Hematopoietic multipotent progenitor cell treated with erythropoietin and hydrocortisone succinate and interleukin-3 and kit ligand, for 17 days (in vitro differentiated cells): Measurements from ENCODE around the gene UBXN7.
"Not testable (repeated sequence)": the region's sequence is repeated elsewhere in the genome, so short reads cannot be mapped to it uniquely, and the experiment has no call there.

Source experiments
- DNase-seq: peaks from one replicate; pipeline ENCODE4 v3.0.0-alpha.2; 2015; ENCODE audit warnings: low spot score

Gene UBXN7

DNA sequence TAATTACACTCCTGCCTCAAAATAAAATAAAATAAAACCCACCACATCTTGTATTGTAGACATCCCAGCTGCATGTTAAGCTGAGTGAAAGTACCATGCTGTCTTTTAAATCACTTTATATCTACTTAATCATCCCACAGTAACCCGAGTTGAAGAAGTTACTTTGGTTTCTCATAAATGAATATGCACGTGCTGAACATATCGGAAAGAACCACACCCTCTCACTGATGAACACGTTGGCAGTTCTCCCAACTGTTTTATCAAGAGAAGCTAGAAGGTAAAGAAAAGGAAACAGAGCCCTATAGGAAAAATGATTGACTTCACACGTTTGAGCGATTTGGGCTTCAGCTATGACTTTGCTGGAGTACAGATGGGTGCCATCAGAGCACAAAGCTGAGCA, 78.1 kb downstream of the UBXN7 start:
- peak; percentile 38 for DNase-seq

DNA sequence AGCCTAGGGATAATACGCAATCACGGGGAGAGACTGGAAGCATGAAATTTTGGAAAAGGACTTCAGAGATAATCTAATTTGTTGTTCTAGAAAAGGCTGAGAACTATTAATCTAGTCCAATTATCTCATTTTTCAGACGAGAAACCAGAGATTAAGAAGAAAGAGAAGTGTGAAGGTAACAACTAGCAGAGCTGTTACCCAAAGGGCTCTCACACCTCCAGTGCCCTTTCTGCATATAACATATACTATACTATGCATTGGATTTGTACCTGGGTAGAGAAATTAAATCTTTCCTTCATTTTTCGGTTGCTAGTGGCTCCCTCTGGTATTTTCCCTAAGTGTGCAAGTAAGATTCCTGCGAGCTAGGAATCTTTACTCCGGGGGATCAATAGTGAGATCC, 80.7 kb downstream of the UBXN7 start:
- no peak for DNase-seq

DNA sequence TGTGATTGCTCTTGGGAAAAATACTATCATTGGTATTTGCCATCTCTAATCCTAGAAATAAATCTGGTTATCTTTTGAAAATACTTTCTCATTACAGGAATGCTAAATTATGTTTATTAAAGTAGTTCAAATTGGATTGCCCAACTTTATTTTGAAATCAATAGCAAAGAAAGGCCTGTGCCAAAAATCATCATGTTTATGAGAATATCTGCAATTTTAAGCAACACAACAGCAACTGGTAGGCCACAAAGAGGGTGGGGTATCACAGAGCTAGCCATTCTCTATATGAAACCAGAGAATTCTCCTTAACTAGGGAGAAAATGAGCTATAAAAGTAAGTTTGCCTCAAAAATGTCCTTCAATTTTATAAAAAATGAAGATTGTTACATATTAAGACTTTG, 82.2 kb downstream of the UBXN7 start:
- DNase-seq: no peak

DNA sequence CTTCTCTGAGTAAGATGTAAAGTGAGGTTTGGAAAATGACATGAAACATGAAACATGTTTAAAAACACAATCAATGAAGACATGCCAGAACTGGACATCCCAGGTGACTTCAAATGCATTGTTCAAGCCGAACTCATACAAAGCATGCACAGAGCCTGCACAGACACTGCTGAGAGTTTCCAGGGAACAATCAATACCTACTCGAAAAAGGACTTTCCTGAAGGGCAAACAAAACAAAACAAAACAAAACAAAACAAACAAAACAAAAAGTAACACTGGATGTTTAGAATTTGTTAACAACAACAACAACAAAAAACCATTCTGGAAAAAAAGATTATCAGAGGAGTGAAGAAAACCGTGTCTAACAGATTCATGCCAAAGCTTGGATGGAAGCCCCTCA, 83.5 kb downstream of the UBXN7 start:
- DNase-seq: no peak

DNA sequence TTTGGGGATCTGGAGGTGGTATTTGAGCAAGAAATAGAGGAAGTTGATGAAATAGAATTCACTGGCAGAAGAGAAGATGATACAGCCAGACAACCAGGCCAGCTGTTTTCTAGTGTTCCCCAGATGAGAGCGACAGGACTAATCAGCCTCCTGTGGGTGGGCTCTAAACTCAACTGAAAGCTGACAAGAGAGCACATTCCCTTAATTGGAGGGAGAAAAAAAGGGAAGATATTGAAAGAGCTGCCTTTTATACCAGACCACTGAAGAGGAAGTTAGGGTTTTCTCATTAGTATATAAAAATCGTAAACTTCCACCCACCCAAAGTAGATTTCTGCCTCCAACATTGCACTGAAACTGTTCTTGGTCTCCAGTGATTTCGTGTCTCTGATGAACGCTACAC, 87.6 kb downstream of the UBXN7 start:
- DNase-seq: no peak

DNA sequence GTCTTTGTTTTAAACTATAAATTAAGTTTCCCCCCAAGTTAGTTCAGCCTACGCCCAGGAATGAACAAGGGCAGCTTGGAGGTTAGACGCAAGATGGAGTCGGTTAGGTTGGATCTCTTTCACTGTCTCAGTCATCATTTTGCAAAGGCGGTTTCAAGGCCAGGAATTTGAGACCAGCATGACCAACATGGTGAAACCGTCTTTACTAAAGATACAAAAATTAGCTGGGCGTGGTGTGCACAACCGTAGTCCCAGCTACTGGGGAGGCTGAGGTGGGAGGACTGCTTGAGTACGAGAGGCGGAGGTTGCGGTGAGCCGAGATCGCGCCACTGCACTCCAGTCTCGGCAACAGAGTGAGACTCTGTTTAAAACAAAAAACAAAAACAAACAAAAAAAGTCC, 88.3 kb downstream of the UBXN7 start:
- not testable (repeated sequence) for DNase-seq

DNA sequence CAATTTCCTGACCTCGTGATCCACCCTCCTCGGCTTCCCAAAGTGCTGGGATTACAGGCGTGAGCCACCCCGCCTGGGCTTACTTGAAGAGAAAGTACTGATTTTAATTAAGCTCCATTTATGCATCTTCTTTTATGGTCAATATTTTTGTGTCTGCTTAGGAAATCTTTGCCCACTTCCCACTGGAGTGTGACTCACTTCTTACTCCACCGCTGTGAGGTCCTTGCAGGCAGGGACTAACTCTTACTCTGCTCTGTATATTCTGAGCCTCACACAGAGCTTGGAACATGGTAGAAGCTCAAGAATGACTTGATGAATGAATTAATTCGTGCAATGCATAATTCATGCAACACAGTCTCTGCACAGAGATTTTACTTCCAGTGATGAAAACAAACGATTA, 91.1 kb downstream of the UBXN7 start:
- no peak for DNase-seq

DNA sequence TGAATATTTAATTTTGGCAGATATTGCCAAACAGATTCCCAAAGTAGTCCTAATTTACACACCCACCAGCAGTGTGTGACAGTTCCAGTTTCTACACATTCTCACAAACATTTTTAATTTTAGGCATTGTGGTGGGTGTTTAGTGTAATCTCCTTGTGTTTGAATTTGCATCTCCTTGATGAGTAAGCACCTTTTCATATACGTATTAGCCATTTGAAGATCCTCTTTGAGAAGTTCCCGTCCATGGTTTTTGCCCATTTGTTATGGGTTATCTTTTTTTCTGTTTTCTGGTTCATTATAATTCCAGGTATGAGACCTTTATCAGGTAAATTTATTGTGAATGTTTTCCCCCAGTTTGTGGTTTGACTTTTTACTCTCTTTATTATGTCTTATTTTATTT, 91.8 kb downstream of the UBXN7 start:
- no peak for DNase-seq

DNA sequence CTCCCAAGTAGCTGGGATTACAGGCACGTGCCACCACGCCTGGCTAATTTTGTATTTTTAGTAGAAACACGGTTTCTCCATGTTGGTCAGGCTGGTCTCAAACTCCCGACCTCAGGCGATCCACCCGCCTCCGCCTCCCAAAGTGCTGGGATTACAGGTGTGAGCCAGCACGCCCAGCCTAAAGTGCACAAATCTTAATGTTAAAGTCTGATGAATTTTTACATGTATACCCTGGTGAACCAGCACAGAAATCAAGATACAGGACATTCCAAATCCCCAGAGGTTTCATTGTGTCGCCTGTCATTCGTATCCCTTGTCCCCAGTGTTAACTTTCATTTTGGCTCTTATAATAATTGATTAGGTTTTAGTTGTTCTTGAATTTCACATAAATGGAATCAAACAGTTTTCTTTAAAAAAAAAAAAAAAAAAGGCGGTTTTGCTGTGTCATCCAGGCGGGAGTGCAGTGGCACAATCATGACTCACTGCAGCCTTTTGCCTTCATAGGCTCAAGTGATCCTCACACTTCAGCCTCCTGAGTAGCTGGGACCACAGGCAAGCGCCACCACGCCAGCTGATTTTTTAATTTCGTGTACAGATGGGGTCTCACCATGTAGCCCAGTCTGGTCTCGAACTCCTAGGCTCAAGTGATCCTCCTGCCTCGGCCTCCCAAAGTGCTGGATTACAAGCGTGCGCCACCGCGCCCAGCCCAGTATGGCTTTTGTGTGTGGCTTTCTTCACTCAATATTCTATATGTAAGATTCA, 92.6 kb downstream of the UBXN7 start:
- peak; percentile 27 for DNase-seq

DNA sequence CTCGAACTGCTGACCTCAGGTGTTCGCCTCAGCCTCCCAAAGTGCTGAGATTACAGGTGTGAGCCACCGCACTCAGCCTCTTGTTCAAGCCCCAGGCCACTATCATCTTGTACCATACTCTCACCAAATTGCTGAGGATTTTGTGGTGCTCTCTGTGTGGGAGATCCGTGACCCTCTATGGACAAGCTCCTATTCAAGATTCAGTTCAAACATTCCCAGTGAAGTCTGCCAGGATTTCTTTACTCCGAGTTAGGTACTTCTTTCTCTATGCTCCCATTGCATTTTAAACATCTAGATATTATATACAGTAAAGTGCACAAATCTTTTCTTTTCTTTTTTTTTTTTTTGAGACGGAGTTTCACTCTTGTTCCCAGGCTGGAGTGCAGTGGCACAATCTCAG, 93.2 kb downstream of the UBXN7 start:
- DNase-seq: no peak

DNA sequence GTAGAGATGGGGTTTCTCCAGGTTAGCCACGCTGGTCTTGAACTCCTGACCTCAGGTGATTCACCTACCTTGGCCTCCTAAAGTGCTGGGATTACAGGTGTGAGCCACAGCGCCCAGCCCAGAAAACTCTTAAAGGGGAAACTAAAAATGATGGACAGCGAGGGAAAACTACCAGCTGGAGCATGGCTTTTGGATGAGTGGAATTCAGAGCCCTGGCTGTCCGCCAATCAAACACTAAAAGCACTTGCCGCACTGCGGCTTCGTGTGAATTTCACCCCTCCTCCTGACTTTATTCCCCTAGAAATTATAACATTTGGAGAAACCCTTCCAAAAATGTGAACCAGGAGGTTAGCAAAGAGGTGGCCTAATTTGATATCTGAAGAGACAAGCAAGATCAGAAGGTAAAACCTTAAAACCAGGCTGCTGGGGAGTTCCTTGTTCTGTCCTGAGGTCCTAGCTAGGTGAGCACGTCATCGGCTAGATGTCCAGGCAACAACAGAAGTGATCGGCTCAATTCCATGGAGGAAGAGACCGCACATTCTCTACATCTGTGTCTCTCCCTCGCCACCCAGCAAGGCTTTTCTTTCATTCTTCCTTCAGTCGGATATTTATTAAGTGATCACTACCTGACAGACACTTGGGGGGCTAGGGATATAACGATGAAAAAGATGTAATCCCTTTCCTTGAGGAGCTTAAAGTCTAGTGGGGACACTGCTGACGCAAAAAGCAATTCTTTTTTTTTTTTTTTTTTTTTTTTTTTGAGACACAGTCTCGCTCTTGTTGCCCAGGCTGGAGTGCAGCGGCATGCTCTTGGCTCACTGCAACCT, 95.7 kb downstream of the UBXN7 start:
- no peak for DNase-seq

DNA sequence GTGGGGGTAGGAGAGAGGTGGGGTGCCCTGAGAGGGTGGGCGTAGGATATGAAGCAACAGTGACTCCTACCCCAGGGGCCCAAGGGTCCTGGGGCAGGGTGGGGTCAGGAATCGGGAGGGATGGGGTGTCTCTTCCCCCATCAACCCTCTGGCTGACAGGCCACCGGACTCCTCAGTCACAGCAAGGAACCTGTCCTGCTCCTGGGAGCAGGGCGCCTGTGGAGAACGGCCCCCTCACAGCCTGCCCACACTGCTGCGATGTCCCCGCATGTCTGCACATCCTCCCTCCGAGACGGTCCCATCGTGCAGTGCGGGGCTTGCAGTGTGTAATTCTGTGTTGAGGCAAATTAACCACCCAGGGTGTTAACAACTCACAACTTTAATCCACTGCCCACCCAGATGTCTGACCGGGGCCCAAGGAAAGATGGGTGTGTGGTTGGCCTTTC, 96.7 kb downstream of the UBXN7 start:
- DNase-seq: no peak

DNA sequence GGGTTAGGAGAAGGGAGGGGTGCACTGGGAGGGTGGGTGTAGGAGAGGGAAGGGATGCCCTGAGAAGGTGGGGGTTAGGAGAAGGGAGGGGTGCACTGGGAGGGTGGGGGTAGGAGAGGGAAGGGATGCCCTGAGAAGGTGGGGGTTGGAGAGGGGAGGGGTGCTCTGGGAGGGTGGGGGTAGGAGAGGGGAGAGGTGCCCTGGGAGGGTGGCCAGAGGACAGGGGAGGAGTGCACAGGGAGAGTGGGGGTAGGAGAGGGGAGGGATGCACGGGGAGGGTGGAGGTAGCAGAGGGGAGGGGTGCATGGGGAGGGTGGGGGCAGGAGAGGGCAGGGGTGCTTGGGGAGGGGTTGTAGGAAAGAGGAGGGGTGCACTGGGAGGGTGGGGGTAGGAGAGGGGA, 97.2 kb downstream of the UBXN7 start:
- DNase-seq: no peak

DNA sequence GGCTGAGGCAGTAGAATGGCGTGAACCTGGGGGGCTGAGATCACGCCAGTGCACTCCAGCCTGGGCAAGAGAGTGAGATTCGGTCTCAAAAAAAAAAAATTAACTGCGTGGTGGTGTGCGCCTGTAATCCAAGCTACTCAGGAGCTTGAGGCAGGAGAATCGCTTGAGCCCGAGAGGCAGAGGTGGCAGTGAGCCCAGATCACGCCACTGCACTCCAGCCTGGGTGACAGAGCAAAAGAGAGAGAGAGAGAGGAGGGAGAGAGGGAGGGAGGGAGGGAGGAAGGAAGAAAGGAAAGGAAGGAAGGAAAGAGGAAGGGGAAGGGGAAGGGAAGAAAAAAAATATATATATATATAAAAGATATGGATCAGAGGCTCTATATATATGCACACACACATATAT, 100.1 kb downstream of the UBXN7 start:
- DNase-seq: no peak

DNA sequence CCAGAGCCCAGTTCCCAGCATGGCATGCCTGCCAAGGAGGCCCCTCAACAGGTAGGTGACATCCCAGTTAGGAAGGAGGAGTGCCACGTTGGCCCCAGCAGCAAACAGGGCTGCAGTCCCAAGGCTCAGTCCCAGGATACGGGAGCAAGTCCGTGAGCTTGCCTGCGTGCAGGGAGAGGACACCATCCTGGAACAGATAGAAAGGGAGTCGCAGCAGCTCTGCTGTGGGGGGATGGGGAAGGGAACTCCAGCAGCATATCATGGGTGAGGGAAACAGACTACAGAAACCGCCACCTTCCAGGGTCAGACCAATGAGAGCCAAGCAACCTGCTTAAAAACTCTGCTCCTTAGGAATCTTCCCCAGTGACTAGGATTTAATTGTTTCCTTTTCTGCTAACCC, 104.8 kb downstream of the UBXN7 start:
- no peak for DNase-seq

DNA sequence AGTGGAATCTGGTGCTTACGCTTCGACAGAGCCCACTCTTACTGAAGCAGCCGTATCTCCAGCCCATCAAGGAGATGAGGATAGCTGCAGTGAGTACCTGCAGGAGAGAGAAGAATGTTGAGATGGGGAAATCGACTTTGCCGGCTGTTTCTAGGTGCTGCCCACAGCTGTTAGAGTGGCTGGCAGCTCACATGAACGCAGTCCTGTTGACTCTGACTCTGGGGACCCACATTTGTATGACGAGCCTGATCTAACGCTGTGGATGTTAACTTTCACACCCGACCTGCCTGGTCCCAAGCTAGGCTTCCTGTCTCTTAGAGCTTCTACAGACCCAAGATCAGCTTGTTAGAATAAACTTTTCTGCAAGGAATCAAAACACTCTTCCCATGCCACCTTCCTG, 105.3 kb downstream of the UBXN7 start:
- DNase-seq: no peak

DNA sequence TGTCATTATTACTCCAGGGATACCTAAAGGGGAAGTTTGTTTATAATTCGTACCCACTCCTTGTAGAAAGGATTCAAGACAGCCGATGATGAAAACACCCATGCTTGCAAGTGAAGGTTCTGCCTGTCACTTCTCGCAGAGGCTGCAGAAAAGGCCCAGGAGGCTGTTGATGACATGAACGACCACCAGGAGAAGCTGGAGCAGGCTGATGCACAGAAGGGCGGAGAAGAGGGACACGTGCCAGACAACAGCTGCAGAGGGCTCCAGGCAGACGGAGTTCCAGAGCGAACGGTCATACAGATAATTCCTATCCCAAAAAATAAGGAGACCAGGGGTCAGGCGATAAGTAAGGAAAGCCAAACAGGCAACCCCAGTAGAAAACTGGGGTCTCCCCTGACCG, 108.5 kb downstream of the UBXN7 start:
- DNase-seq: no peak

DNA sequence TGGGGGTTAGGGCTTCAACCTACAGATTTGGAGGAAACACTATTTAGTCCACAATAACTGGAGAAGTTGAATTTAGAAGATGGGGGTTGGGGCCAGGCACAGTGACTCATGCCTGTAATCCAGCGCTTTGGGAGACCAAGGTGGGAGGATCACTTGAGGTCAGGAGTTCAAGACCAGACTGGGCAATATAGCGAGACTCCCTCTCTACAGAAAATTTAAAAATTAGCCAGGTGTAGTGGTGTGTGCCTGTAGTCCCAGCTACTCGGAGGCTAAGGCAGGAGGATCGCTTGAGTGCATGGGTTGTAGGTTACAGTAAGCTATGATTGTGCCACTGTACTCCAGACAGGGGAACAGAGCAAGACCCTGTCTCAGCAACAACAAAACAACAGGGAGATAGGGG, 109.2 kb downstream of the UBXN7 start:
- DNase-seq: no peak

DNA sequence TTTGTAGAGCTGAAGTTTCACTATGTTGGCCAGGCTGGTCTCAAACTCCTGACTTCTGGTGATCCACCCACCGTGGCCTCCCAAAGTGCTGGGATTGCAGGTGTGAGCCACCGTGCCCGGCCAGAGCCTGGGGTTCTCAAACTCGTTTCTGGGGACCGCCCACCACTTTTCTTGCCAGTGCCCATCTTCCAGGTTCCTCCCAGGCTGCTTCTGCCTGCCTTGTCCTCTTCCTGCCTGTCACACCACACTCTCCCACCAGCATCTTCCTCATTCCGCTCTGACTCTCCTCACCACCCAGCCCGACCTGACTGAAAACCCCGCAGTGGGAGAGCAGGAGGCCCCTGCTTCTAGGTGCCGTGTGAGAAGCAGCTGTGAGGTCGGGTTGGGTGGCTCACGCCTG, 111.1 kb downstream of the UBXN7 start:
- no peak for DNase-seq

DNA sequence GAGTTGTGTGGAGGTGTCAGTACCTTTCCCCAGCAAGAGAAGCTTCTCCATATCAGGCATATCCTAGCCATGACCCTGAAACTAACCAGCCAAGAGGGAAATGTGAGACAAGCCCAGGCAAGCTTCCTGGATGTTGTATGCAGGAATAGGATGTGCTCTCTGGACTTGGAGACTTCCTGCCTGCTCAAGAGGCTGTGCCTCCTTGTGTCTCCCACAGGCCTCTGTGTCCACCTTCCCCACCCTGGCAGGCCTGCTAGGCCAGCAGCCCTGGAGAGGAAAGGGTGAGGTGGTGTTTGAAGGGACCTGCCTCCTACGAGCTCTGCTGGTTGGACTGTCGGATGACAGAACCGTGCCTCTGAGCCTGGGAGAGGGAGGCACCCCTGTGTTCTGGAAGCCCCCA, 112.1 kb downstream of the UBXN7 start:
- no peak for DNase-seq

DNA sequence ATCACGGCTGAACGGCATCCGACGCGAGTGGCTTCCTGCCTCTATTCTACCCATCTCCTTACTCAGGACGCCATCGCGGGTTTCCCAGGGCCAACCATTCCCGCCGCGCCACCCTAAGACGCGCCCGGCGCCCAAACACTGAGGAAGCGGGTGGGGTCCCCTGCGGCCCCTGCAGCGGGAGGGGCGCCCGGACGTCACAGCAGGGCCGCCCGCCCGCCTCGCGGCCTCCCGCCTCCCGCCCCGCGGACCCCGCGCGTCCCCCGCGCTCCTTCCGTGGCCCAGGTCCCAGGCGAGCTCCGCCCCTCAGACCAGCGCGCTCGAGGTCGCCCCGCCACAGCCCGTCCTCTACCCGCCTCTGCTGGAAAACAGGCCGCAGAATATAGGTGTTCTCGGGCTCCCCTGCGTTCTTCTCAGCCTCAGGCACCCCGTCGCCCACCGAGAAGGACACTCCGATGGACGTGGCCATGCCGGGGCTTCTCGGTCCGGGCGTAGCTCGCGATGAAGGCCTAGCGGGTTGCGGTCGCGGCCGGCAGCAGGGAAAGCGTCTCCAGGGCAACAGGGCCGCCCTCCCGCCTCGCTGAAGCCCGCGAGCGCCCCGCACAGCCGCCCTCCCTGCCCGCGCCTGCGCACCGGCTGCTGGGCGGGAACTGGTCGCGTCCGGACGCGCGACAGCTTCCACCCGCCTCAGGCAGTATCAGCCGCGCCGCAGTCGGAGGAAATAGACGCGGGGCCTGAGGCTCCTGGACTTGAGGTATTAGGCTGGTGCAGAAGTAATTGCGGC, 114.3 kb downstream of the UBXN7 start, which contains the start of gene DYNLT2B:
Gene DYNLT2B (minus strand): TSS at position 554 of the 781 bp plus-strand sequence. CDS start 88 bp downstream, at position 466.
- peak; percentile 80 for DNase-seq
